Measurements from ENCODE around the gene PLA2G15. TPM values are rescaled to one million over a fixed set of nuclear protein-coding genes. Genes with fewer than 3 reads are reported as not detected.

PLA2G15 gene
- total RNA-seq, 2 donors from 2014 or later: 28.3 to 29.1 TPM

GRCh38 chr16:68292425-68292824 is 47.3 kb downstream of the PLA2G15 start:
- H3K4me1 ChIP-seq: peaks cover 0 to 40% of the 10 kb centered on the region in 2 donors
- no peak overlapping the region for H3K27ac ChIP-seq
- TF ChIP-seq CTCF (IDR thresholded peaks at IDR 0.05): no peak
- H3K9me3 ChIP-seq: no peaks in the 10 kb centered on the region
- DNase-seq (ENCODE audit: low spot score): no peak
- H3K27me3 ChIP-seq: no peaks in the 10 kb centered on the region
- H3K36me3 ChIP-seq: peaks cover 89% of the 10 kb centered on the region
- no peak overlapping the region for H3K4me3 ChIP-seq

GRCh38 chr16:68296291-68296690 is 51.1 kb downstream of the PLA2G15 start:
- Histone ChIP-seq H3K4me3 (no peak overlapping the region), H3K27ac (peak overlapping the region in 1 of 2 donors; percentile 20), H3K27me3 (no peaks in the 10 kb centered on the region), H3K9me3 (no peaks in the 10 kb centered on the region), H3K4me1 (peaks cover 0 to 41% of the 10 kb centered on the region in 2 donors), H3K36me3 (peaks cover 96% of the 10 kb centered on the region)
- no peak for TF ChIP-seq CTCF (IDR thresholded peaks at IDR 0.05)
- DNase-seq (ENCODE audit: low spot score): no peak

- H3K36me3 ChIP-seq: peaks cover 96% of the 10 kb centered on the region
These were observed 51.5 kb downstream of the PLA2G15 start for GRCh38 chr16:68296693-68297092.

GRCh38 chr16:68297908-68298307 is 52.7 kb downstream of the PLA2G15 start:
- DNase-seq (ENCODE audit: low spot score): no peak
- no peak overlapping the region for H3K4me3 ChIP-seq
- H3K4me1 ChIP-seq: peaks cover 0 to 41% of the 10 kb centered on the region in 2 donors
- H3K36me3 ChIP-seq: peaks cover 96% of the 10 kb centered on the region
- no peaks in the 10 kb centered on the region for H3K9me3 ChIP-seq
- TF ChIP-seq CTCF (IDR thresholded peaks at IDR 0.05): no peak
- no peaks in the 10 kb centered on the region for H3K27me3 ChIP-seq
- peak overlapping the region; percentile 66 to 78 for H3K27ac ChIP-seq

More at GRCh38 chr16:68296693-68297092, 51.5 kb downstream of the PLA2G15 start:
- Histone ChIP-seq H3K4me1 (peaks cover 0 to 41% of the 10 kb centered on the region in 2 donors), H3K9me3 (no peaks in the 10 kb centered on the region), H3K27ac (peak overlapping the region in 1 of 2 donors; percentile 20), H3K27me3 (no peaks in the 10 kb centered on the region), H3K4me3 (no peak overlapping the region)
- no peak for TF ChIP-seq CTCF (IDR thresholded peaks at IDR 0.05)
- no peak for DNase-seq (ENCODE audit: low spot score)

GRCh38 chr16:68298312-68298711 is 53.1 kb downstream of the PLA2G15 start:
- H3K36me3 ChIP-seq: peaks cover 96% of the 10 kb centered on the region
- H3K9me3 ChIP-seq: no peaks in the 10 kb centered on the region
- no peak overlapping the region for H3K4me3 ChIP-seq
- no peaks in the 10 kb centered on the region for H3K27me3 ChIP-seq
- DNase-seq (ENCODE audit: low spot score): no peak
- peak overlapping the region; percentile 66 to 78 for H3K27ac ChIP-seq
- no peak for TF ChIP-seq CTCF (IDR thresholded peaks at IDR 0.05)
- H3K4me1 ChIP-seq: peaks cover 0 to 41% of the 10 kb centered on the region in 2 donors

GRCh38 chr16:68298907-68299561 is 53.9 kb downstream of the PLA2G15 start:
- no peak overlapping the region for H3K4me3 ChIP-seq
- H3K36me3 ChIP-seq: peaks cover 96% of the 10 kb centered on the region
- no peaks in the 10 kb centered on the region for H3K27me3 ChIP-seq

More at GRCh38 chr16:68298907-68299561, 53.9 kb downstream of the PLA2G15 start:
- peak; percentile 79 for DNase-seq (ENCODE audit: low spot score)
- Histone ChIP-seq H3K9me3 (no peaks in the 10 kb centered on the region), H3K4me1 (peaks cover 0 to 41% of the 10 kb centered on the region in 2 donors), H3K27ac (peak overlapping the region; percentile 66 to 78)
- TF ChIP-seq CTCF (IDR thresholded peaks at IDR 0.05): no peak
